Hematopoietic multipotent progenitor cell treated with erythropoietin and hydrocortisone succinate and interleukin-3 and kit ligand, for 8 days (in vitro differentiated cells): ENCODE data around the gene C3orf70.

Source experiments
- DNase-seq: peaks from one replicate; pipeline ENCODE4 v3.0.0-alpha.2; 2015

C3orf70 gene

GRCh38 chr3:185084402-185084801, 68.5 kb downstream of the C3orf70 start:
- DNase-seq = no peak

- DNase-seq = no peak
Observed at GRCh38 chr3:185082829-185083228, 70.0 kb downstream of the C3orf70 start.

GRCh38 chr3:185082149-185082548, 70.7 kb downstream of the C3orf70 start:
- no peak for DNase-seq

GRCh38 chr3:185081521-185081920, 71.3 kb downstream of the C3orf70 start:
- no peak for DNase-seq

GRCh38 chr3:185079625-185080024, 73.2 kb downstream of the C3orf70 start:
- DNase-seq = no peak

- no peak for DNase-seq
Observed at GRCh38 chr3:185076219-185076618, 76.6 kb downstream of the C3orf70 start.

- DNase-seq = no peak
Observed at GRCh38 chr3:185075547-185075946, 77.3 kb downstream of the C3orf70 start.

GRCh38 chr3:185071287-185071800, 81.5 kb downstream of the C3orf70 start:
- DNase-seq = no peak

- DNase-seq = peak; percentile 7
Observed at GRCh38 chr3:185070491-185071286, 82.2 kb downstream of the C3orf70 start.

GRCh38 chr3:185069037-185070030, 83.5 kb downstream of the C3orf70 start:
- DNase-seq = peak; percentile 84

GRCh38 chr3:185067173-185067572, 85.7 kb downstream of the C3orf70 start:
- no peak for DNase-seq

GRCh38 chr3:185066251-185066650, 86.6 kb downstream of the C3orf70 start:
- DNase-seq = no peak

- DNase-seq = peak; percentile 21
Observed at GRCh38 chr3:185065059-185065458, 87.8 kb downstream of the C3orf70 start.

- DNase-seq = no peak
Observed at GRCh38 chr3:185063431-185063830, 89.4 kb downstream of the C3orf70 start.

- no peak for DNase-seq
Observed at GRCh38 chr3:185062191-185062590, 90.7 kb downstream of the C3orf70 start.

GRCh38 chr3:185060655-185061054, 92.2 kb downstream of the C3orf70 start:
- no peak for DNase-seq

- no peak for DNase-seq
Observed at GRCh38 chr3:185059766-185060165, 93.1 kb downstream of the C3orf70 start.

- no peak for DNase-seq
Observed at GRCh38 chr3:185058796-185059195, 94.1 kb downstream of the C3orf70 start.

GRCh38 chr3:185057829-185058228, 95.0 kb downstream of the C3orf70 start:
- no peak for DNase-seq

GRCh38 chr3:185056908-185057307, 96.0 kb downstream of the C3orf70 start:
- DNase-seq = no peak

- no peak for DNase-seq
Observed at GRCh38 chr3:185052631-185053030, 100.2 kb downstream of the C3orf70 start.

GRCh38 chr3:185051801-185052200, 101.1 kb downstream of the C3orf70 start:
- DNase-seq = no peak

- DNase-seq = no peak
Observed at GRCh38 chr3:185049710-185050109, 103.2 kb downstream of the C3orf70 start.

GRCh38 chr3:185046603-185047002, 106.3 kb downstream of the C3orf70 start:
- DNase-seq = no peak
